ENCODE measurements around the gene DSE.

- TF ChIP-seq GATA3 (IDR thresholded peaks at IDR 0.05; ENCODE audit: low read depth, low read length) (no peak), GATA2 (IDR thresholded peaks at IDR 0.05; ENCODE audit: low read depth, low read length) (no peak)
Observed at GRCh38 chr6:116398316-116399010, 27.7 kb downstream of the DSE start.

Measured in SH-SY5Y (cell line).